CD4-positive, alpha-beta memory T cell (primary cell): ENCODE data around the gene DMXL2. TPM values are rescaled to one million over a fixed set of nuclear protein-coding genes. Genes with fewer than 3 reads are reported as not detected.

Source experiments
- CTCF ChIA-PET: fragments of 350-600 bp; sonication (Branson Sonifier 250); formaldehyde crosslinking; loops from one replicate; lab custom pipeline; 2021; ENCODE audit warnings: inconsistent platforms; ENCODE audit not compliant: partially characterized antibody; lab: Charles Lee
- POLR2A ChIA-PET: fragments of 350-600 bp; sonication (Branson Sonifier 250); formaldehyde crosslinking; loops from one replicate; lab custom pipeline; 2021; ENCODE audit not compliant: partially characterized antibody; lab: Charles Lee
- DNase-seq, 5 donors: peaks; one replicate each; pipeline versions ENCODE4 v3.0.0 to v3.0.0-alpha.2; 2020 to 2022; ENCODE audit warnings: mixed read lengths in 1 of 5
- H3K27ac ChIP-seq: one replicate; pipeline ENCODE4 v1.7.0; 2013; ENCODE audit warnings: low read depth, low read length
- H3K27me3 ChIP-seq: 2 replicates; pipeline ENCODE4 v1.7.0; 2013; ENCODE audit warnings: mild to moderate bottlenecking, low read length, moderate library complexity; ENCODE audit not compliant: insufficient read depth
- H3K36me3 ChIP-seq: 2 replicates; pipeline ENCODE4 v1.7.0; 2013; ENCODE audit warnings: mild to moderate bottlenecking, low read length, moderate library complexity; ENCODE audit not compliant: insufficient read depth
- H3K4me1 ChIP-seq: 2 replicates; pipeline ENCODE4 v1.7.0; 2013; ENCODE audit warnings: mild to moderate bottlenecking, low read length, moderate library complexity; ENCODE audit not compliant: insufficient read depth
- H3K4me3 ChIP-seq, 2 donors: one replicate each; pipeline ENCODE4 v1.7.0; 2013; ENCODE audit warnings: low read length in 2 of 2, mild to moderate bottlenecking in 1 of 2
- H3K9me3 ChIP-seq, 2 donors: one replicate each; pipeline ENCODE4 v1.7.0; 2013; ENCODE audit warnings: low read length in 2 of 2, control low read depth in 1 of 2; ENCODE audit not compliant: control insufficient read depth in 1 of 2
- H3K27ac Mint-ChIP-seq, 7 donors: one replicate each; pipeline ENCODE4 v1.8.0; 2020 to 2021; ENCODE audit warnings: mixed read lengths in 7 of 7, mild to moderate bottlenecking in 6 of 7, inconsistent platforms in 3 of 7, moderate library complexity in 3 of 7
- H3K27me3 Mint-ChIP-seq, 2 donors: one replicate each; pipeline ENCODE4 v1.8.0; 2020 to 2021; ENCODE audit warnings: mixed read lengths in 2 of 2
- H3K36me3 Mint-ChIP-seq, 2 donors: one replicate each; pipeline ENCODE4 v1.8.0; 2020 to 2021; ENCODE audit warnings: mixed read lengths in 2 of 2, inconsistent platforms in 1 of 2, mild to moderate bottlenecking in 1 of 2
- H3K4me1 Mint-ChIP-seq, 4 donors: one replicate each; pipeline ENCODE4 v1.8.0; 2020 to 2021; ENCODE audit warnings: mixed read lengths in 4 of 4, mild to moderate bottlenecking in 1 of 4
- H3K4me3 Mint-ChIP-seq, 8 donors: one replicate each; pipeline ENCODE4 v1.8.0; 2020 to 2021; ENCODE audit warnings: mixed read lengths in 8 of 8, mild to moderate bottlenecking in 7 of 8, moderate library complexity in 6 of 8, inconsistent platforms in 3 of 8
- H3K9me3 Mint-ChIP-seq, 8 donors: one replicate each; pipeline ENCODE4 v1.8.0; 2020 to 2021; ENCODE audit warnings: mixed read lengths in 8 of 8, mild to moderate bottlenecking in 5 of 8, inconsistent platforms in 3 of 8, moderate library complexity in 1 of 8
- intact Hi-C: fragments of 100-400 bp; cut with micrococcal nuclease; formaldehyde crosslinking; loops from one replicate; pipeline ENCODE4 v1.15.1; 2023
- polyA plus RNA-seq, 2 donors: library from polyadenylated mRNA; unstranded; fragments of 300-500 nt; fragmentation: Illumina TruSeq; gene quantifications; one replicate each; pipeline ENCODE4 v1.2.3, GENCODE V29; 2021
- total RNA-seq, 2 experiments: library from RNA; stranded (reverse); gene quantifications; one replicate each; pipeline ENCODE4 v1.2.3, GENCODE V29; 2021

The DMXL2 gene
- total and polyA plus RNA-seq, 4 experiments from 2014 or later: 0.14 to 10.1 (median 4.3) TPM

GRCh38 chr15:51524376-51524775, 98.2 kb downstream of the DMXL2 start:
- Histone ChIP-seq H3K9me3 (peaks cover 0 to 3% of the 10 kb centered on the region in 2 donors), H3K4me1 (no peaks in the 10 kb centered on the region), H3K4me3 (no peak overlapping the region), H3K27me3 (no peaks in the 10 kb centered on the region), H3K36me3 (no peaks in the 10 kb centered on the region), H3K27ac (no peak overlapping the region)
- ChIA-PET POLR2A (no interaction called here), CTCF (no interaction called here)
- H3K36me3 Mint-ChIP-seq: peaks cover 18 to 23% of the 10 kb centered on the region in 2 donors
- H3K27ac Mint-ChIP-seq: no peak overlapping the region
- intact Hi-C loops: no loop called here
- no peaks in the 10 kb centered on the region for H3K27me3 Mint-ChIP-seq
- peaks cover 0 to 37% (median 23%) of the 10 kb centered on the region in 8 donors for H3K9me3 Mint-ChIP-seq
- no peak overlapping the region for H3K4me3 Mint-ChIP-seq
- no peaks in the 10 kb centered on the region for H3K4me1 Mint-ChIP-seq
- no peak for DNase-seq

GRCh38 chr15:51516291-51516690, 106.3 kb downstream of the DMXL2 start:
- no peak for DNase-seq
- Mint-ChIP-seq H3K4me1 (no peaks in the 10 kb centered on the region), H3K9me3 (peaks cover 0 to 6% (median 2%) of the 10 kb centered on the region in 8 donors), H3K27ac (no peak overlapping the region), H3K36me3 (no peaks in the 10 kb centered on the region), H3K27me3 (no peaks in the 10 kb centered on the region), H3K4me3 (no peak overlapping the region)
- CTCF ChIA-PET: interaction anchor here (1.4 kb wide), 1 partner anchor 17 kb away, joined by 3 read pairs; no protein-coding TSS in a partner anchor
- Histone ChIP-seq H3K36me3 (no peaks in the 10 kb centered on the region), H3K27me3 (no peaks in the 10 kb centered on the region), H3K27ac (no peak overlapping the region), H3K9me3 (no peaks in the 10 kb centered on the region), H3K4me3 (no peak overlapping the region), H3K4me1 (no peaks in the 10 kb centered on the region)
- intact Hi-C loops: no loop called here
- POLR2A ChIA-PET: no interaction called here

GRCh38 chr15:51505251-51505650, 117.3 kb downstream of the DMXL2 start:
- Mint-ChIP-seq H3K9me3 (peaks cover 0 to 5% (median under 1%) of the 10 kb centered on the region in 8 donors), H3K27me3 (no peaks in the 10 kb centered on the region), H3K4me1 (no peaks in the 10 kb centered on the region), H3K36me3 (peaks cover 2 to 11% of the 10 kb centered on the region in 2 donors), H3K27ac (no peak overlapping the region), H3K4me3 (no peak overlapping the region)
- no peak overlapping the region for H3K27ac ChIP-seq
- CTCF ChIA-PET: no interaction called here
- H3K4me1 ChIP-seq: no peaks in the 10 kb centered on the region
- no peaks in the 10 kb centered on the region for H3K36me3 ChIP-seq
- H3K27me3 ChIP-seq: no peaks in the 10 kb centered on the region
- no peak overlapping the region for H3K4me3 ChIP-seq
- H3K9me3 ChIP-seq: no peaks in the 10 kb centered on the region
- DNase-seq: no peak
- intact Hi-C loops: no loop called here
- POLR2A ChIA-PET: no interaction called here

- no peak overlapping the region for H3K4me3 ChIP-seq
- POLR2A ChIA-PET: no interaction called here
- peaks cover 6 to 7% of the 10 kb centered on the region in 2 donors for H3K36me3 Mint-ChIP-seq
- H3K36me3 ChIP-seq: no peaks in the 10 kb centered on the region
- H3K27ac Mint-ChIP-seq: no peak overlapping the region
- no peak for DNase-seq
- no peak overlapping the region for H3K27ac ChIP-seq
- no peaks in the 10 kb centered on the region for H3K4me1 Mint-ChIP-seq
- intact Hi-C loops: loop anchor here (1.0 kb wide), 1 partner anchor 35 kb away; no protein-coding TSS in a partner anchor
- no peaks in the 10 kb centered on the region for H3K9me3 ChIP-seq
- no peaks in the 10 kb centered on the region for H3K27me3 ChIP-seq
- no peak overlapping the region for H3K4me3 Mint-ChIP-seq
- H3K27me3 Mint-ChIP-seq: no peaks in the 10 kb centered on the region
- CTCF ChIA-PET: no interaction called here
- no peaks in the 10 kb centered on the region for H3K4me1 ChIP-seq
- peaks cover 0 to 5% (median 0%) of the 10 kb centered on the region in 8 donors for H3K9me3 Mint-ChIP-seq
Observed at GRCh38 chr15:51503003-51503402, 119.6 kb downstream of the DMXL2 start.

GRCh38 chr15:51499379-51499976, 123.1 kb downstream of the DMXL2 start:
- no peaks in the 10 kb centered on the region for H3K36me3 ChIP-seq
- H3K27me3 ChIP-seq: no peaks in the 10 kb centered on the region
- no peak for DNase-seq
- Mint-ChIP-seq H3K4me1 (no peaks in the 10 kb centered on the region), H3K4me3 (no peak overlapping the region), H3K27ac (no peak overlapping the region), H3K36me3 (peaks cover 4% of the 10 kb centered on the region in 2 donors), H3K9me3 (peaks cover 0 to 5% (median 0%) of the 10 kb centered on the region in 8 donors), H3K27me3 (no peaks in the 10 kb centered on the region)
- intact Hi-C loops: no loop called here
- ChIA-PET POLR2A (no interaction called here), CTCF (interaction anchor here (1.1 to 1.3 kb wide), 2 partner anchors 8 to 16 kb away, joined by 3 read pairs; no protein-coding TSS in a partner anchor)
- no peaks in the 10 kb centered on the region for H3K4me1 ChIP-seq
- no peak overlapping the region for H3K4me3 ChIP-seq
- no peak overlapping the region for H3K27ac ChIP-seq
- H3K9me3 ChIP-seq: no peaks in the 10 kb centered on the region

GRCh38 chr15:51497806-51498205, 124.8 kb downstream of the DMXL2 start:
- H3K4me3 ChIP-seq: no peak overlapping the region
- POLR2A ChIA-PET: no interaction called here
- DNase-seq: no peak
- H3K4me3 Mint-ChIP-seq: no peak overlapping the region
- H3K4me1 Mint-ChIP-seq: no peaks in the 10 kb centered on the region
- CTCF ChIA-PET: no interaction called here
- peaks cover 0 to 5% (median 0%) of the 10 kb centered on the region in 8 donors for H3K9me3 Mint-ChIP-seq
- no peaks in the 10 kb centered on the region for H3K9me3 ChIP-seq
- no peaks in the 10 kb centered on the region for H3K4me1 ChIP-seq
- H3K27ac ChIP-seq: no peak overlapping the region
- peaks cover 4% of the 10 kb centered on the region in 2 donors for H3K36me3 Mint-ChIP-seq
- H3K36me3 ChIP-seq: no peaks in the 10 kb centered on the region
- H3K27me3 Mint-ChIP-seq: no peaks in the 10 kb centered on the region
- H3K27ac Mint-ChIP-seq: no peak overlapping the region
- no peaks in the 10 kb centered on the region for H3K27me3 ChIP-seq
- intact Hi-C loops: no loop called here

GRCh38 chr15:51496246-51496645, 126.3 kb downstream of the DMXL2 start:
- Mint-ChIP-seq H3K4me3 (no peak overlapping the region), H3K9me3 (peaks cover 0 to 5% (median 0%) of the 10 kb centered on the region in 8 donors), H3K4me1 (no peaks in the 10 kb centered on the region), H3K27me3 (no peaks in the 10 kb centered on the region), H3K36me3 (peaks cover 3 to 4% of the 10 kb centered on the region in 2 donors), H3K27ac (no peak overlapping the region)
- Histone ChIP-seq H3K27ac (no peak overlapping the region), H3K36me3 (no peaks in the 10 kb centered on the region), H3K4me3 (no peak overlapping the region), H3K4me1 (no peaks in the 10 kb centered on the region), H3K27me3 (no peaks in the 10 kb centered on the region), H3K9me3 (no peaks in the 10 kb centered on the region)
- intact Hi-C loops: no loop called here
- CTCF ChIA-PET: no interaction called here
- no peak for DNase-seq
- POLR2A ChIA-PET: no interaction called here
